HG02884 (cell line): ENCODE measurements around the gene PCF11.

Experiments
- ATAC-seq: cut with Tn5 transposase; IDR thresholded peaks from one replicate; pipeline ENCODE4 v1.9.1; 2021; ENCODE audit warnings: mild to moderate bottlenecking, moderate library complexity; ENCODE audit not compliant: unreplicated experiment

The PCF11 gene

GRCh38 chr11:83153764-83154163, 3.2 kb upstream of the PCF11 start:
- ATAC-seq: no peak

GRCh38 chr11:83156144-83156995, 561 bp upstream of the PCF11 start:
- ATAC-seq: peak; percentile 93

- ATAC-seq: no peak
These were observed 844 bp downstream of the PCF11 start for GRCh38 chr11:83157594-83158356.

- ATAC-seq: no peak
These were observed 1.4 kb downstream of the PCF11 start for GRCh38 chr11:83158357-83158786.

GRCh38 chr11:83158965-83159901, 2.3 kb downstream of the PCF11 start:
- ATAC-seq: no peak

- ATAC-seq: no peak
These were observed 3.3 kb downstream of the PCF11 start for GRCh38 chr11:83159902-83160865.

DNA sequence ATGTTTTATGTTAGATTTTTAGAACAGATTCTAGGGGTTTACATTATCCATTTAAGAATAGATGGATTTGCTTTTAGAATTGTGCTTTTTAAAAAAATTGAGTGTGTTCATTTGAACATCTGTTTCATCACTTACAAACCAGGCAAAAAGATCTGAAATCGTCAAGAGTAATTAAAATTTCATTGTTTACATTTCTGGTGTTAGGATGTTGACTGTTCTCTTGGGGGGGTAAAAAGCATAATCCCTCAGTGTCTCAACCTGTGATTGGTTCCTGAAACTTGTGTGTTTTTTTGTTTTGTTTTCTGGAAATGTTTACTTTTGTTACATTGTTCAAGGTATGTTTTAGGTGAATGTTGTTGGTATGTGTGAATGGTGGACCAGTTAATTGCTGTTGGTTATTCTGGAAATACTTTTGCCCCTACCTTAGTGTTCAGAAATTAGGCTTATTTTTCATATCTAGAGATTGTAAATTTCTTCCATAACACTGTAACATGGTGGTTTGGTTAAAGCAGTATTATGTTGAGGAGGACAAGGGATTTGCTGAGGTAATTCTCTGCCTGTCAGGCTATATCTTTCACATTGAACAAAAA, 4.8 kb downstream of the PCF11 start:
- ATAC-seq: no peak

- ATAC-seq: peak; percentile 55
These were observed 5.4 kb downstream of the PCF11 start for GRCh38 chr11:83162377-83162776.

DNA sequence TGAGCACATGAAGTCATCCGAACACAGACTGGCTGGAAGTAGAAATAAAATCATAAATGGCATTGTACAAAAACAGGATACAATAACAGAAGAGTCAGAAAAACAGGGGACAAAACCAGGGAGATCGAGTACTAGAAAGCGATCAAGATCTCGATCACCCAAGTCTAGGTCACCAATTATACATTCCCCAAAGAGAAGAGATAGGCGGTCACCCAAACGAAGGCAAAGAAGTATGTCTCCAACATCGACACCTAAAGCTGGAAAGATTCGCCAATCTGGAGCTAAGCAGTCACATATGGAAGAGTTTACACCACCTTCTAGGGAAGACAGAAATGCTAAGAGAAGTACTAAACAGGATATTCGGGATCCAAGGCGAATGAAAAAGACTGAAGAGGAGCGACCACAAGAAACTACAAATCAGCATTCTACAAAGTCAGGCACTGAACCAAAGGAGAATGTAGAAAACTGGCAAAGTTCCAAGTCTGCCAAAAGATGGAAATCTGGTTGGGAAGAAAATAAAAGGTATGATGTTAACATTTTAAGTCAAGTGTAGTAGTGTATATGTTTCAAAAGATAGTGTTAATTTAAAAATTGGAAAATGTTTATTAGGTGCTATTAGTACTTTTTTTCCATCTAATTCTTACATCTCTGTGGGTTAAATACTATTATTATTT, 9.4 kb downstream of the PCF11 start:
- no peak for ATAC-seq

- ATAC-seq: no peak
These were observed 11.8 kb downstream of the PCF11 start for GRCh38 chr11:83168756-83169155.

DNA sequence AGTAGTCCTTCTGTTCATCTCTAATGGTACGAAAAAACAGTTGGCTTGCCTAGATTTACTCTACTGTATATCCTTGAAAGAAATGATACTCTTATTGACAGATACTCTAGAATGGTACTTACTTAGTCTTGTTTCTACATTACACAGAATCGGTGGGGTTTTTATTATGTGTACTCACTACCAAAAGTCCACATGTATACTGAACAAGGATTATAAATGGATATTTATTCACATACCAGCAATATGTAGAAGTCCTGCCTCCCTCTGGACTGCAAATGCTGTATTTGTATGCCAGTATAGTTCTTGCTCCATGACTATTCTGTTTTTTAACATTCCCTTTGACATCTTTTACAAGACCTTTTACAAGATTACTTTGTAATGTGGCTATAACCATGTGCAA, 13.9 kb downstream of the PCF11 start:
- no peak for ATAC-seq

DNA sequence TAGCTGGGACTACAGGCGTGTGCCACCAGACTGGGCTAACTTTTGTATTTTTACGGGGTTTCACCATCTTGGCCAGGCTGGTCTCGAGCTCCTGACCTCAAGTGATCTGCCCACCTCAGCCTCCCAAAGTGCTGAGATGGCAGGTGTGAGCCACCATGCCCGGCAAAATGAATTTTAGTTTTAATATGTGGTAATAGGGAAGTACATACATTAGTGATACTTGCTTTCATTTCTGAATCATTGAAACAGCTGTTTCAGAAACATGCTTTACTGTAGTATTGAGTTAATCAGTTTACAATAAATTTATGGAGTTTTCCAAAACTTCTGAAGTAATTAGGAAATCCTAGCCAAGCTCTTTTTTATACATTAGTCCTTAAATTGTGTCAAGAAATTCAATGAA, 15.6 kb downstream of the PCF11 start:
- no peak for ATAC-seq

- ATAC-seq: no peak
These were observed 17.1 kb downstream of the PCF11 start for GRCh38 chr11:83174008-83174407.

DNA sequence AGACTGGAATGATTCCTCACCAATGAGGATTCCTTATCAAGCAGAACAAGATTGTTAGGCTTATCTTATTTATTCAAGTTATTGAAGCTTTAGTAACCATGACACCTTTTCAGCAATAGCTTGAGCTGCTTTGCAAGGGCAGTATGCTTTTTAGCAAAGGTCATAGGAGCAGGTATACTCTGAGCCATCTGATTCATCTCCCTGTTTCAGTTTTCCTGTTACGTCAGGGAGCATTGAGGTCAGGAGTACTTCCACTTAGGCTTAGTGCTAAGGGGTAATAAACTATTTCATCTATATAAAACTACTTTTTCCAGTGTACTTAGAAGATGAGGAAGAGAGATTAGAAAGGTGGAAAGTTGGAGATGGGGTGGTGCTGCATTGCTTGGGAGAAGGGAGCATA, 18.9 kb downstream of the PCF11 start:
- ATAC-seq: no peak

DNA sequence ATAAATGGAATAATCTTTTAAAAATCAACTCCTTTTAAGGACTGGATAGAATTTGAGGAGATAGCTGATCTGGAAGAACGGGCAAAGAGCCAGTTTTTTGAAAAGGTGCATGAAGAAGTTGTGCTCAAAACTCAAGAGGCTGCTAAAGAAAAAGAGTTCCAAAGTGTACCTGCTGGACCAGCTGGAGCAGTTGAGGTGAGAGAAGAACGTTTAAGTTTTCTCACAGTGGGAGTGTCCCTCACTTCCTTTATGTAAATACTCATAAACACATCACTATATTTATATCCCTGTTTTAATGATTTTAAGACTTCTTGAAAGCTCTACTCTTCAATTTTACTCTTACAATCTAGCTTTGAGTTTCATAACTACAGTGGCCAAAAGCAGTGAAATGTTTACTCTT, 24.9 kb downstream of the PCF11 start:
- ATAC-seq: no peak

DNA sequence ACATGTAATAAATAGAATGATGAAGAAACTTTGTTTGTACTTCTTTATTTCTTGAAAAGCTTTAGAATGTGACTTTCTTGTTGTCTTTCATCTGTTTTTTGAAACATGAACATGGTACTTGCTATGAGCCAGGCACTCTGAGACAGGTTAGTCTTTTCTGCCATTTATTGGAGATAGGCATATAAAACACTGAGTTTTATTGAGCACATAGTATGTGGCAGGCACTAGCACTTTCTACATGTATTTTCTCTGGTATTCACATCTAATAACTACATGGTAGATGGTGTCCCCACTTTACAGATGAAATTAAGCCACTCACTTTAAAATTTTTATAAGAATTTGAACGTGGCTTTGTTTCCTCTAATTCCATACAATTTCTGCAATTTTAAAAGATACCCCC, 28.8 kb downstream of the PCF11 start:
- no peak for ATAC-seq

GRCh38 chr11:83187465-83187864, 30.5 kb downstream of the PCF11 start:
- no peak for ATAC-seq

GRCh38 chr11:83191491-83191890, 34.6 kb downstream of the PCF11 start:
- ATAC-seq: no peak

- ATAC-seq: no peak
These were observed 35.1 kb downstream of the PCF11 start for GRCh38 chr11:83191986-83192385.
